OCI-LY1 (cell line): Measurements from ENCODE around the gene SLC6A9.

Source experiments
- CTCF ChIP-seq: fragments of 200-600 bp; sonication (generic), shearing (Covaris generic); IDR thresholded peaks from 2 replicates; pipeline ENCODE4 v1.5.1; 2017; ENCODE audit warnings: mild to moderate bottlenecking, antibody characterized with exemption, low read length, moderate library complexity, mixed read lengths
- EZH2 ChIP-seq: fragments of 200-600 bp; sonication (generic), shearing (Covaris generic); IDR thresholded peaks from 2 replicates; pipeline ENCODE4 v1.8.0; 2017; ENCODE audit warnings: borderline replicate concordance, mixed run types, mild to moderate bottlenecking, antibody characterized with exemption, low read length, moderate library complexity, mixed read lengths

- TF ChIP-seq CTCF (no peak), EZH2 (no peak)
These were observed 10.1 kb downstream of the SLC6A9 start for GRCh38 chr1:44021156-44021555.
